Right atrium auricular region (tissue), 2 donors: ENCODE data around the gene CMTM7. TPM values are rescaled to one million over a fixed set of nuclear protein-coding genes. Genes with fewer than 3 reads are reported as not detected.
A peak's percentile ranks its signal among the peaks of the same experiment; 100 is the strongest.

Experiments used
- DNase-seq: peaks from one replicate; pipeline ENCODE4 v3.0.0-alpha.2; 2019; ENCODE audit warnings: low spot score
- H3K27ac ChIP-seq, 2 donors: fragments of 200-600 bp; sonication (generic); 1 replicate in 1 of 2; 2 replicates in 1 of 2; pipeline ENCODE4 v1.5.1; 2016 to 2019
- H3K27me3 ChIP-seq, 2 donors: fragments of 200-600 bp; sonication (generic); one replicate each; pipeline versions ENCODE4 v1.5.1 to v1.6.0; 2017 to 2019
- H3K36me3 ChIP-seq: fragments of 200-600 bp; sonication (generic); one replicate; pipeline ENCODE4 v1.5.1; 2016
- H3K4me1 ChIP-seq, 2 donors: fragments of 200-600 bp; sonication (generic); one replicate each; pipeline versions ENCODE4 v1.5.1 to v1.6.0; 2017 to 2019
- H3K4me3 ChIP-seq, 2 donors: fragments of 200-600 bp; sonication (generic); 1 replicate in 1 of 2; 2 replicates in 1 of 2; pipeline ENCODE4 v1.5.1; 2017 to 2019; ENCODE audit warnings: mild to moderate bottlenecking in 1 of 2, moderate library complexity in 1 of 2
- H3K9me3 ChIP-seq, 2 donors: fragments of 200-600 bp; sonication (generic); one replicate each; pipeline ENCODE4 v1.5.1; 2019
- CTCF ChIP-seq, 2 donors: fragments of 200-600 bp; sonication (generic); IDR thresholded peaks; one replicate each; pipeline ENCODE4 v1.5.1; 2019; ENCODE audit warnings: antibody characterized with exemption in 2 of 2
- total RNA-seq, 2 donors: library from RNA; depleted of rRNA; stranded (reverse); fragments of >200 nt; gene quantifications; one replicate each; pipeline ENCODE4 v1.1.0, GENCODE V29; 2016

CMTM7 gene
- total RNA-seq, 2 donors from 2014 or later, result 8.2 to 10.5 TPM

GRCh38 chr3:32374788-32375595 is 16.7 kb upstream of the CMTM7 start:
- peak; percentile 79 for DNase-seq

GRCh38 chr3:32375596-32375930 is 16.1 kb upstream of the CMTM7 start:
- no peak for TF ChIP-seq CTCF (IDR thresholded peaks at IDR 0.05)
- Histone ChIP-seq H3K27me3 (no peaks in the 10 kb centered on the region), H3K27ac (no peak overlapping the region), H3K36me3 (no peaks in the 10 kb centered on the region), H3K9me3 (no peaks in the 10 kb centered on the region), H3K4me1 (no peaks in the 10 kb centered on the region), H3K4me3 (no peak overlapping the region)
- no peak for DNase-seq

More at GRCh38 chr3:32374788-32375595, 16.7 kb upstream of the CMTM7 start:
- TF ChIP-seq CTCF (IDR thresholded peaks at IDR 0.05), result peak; percentile 28 to 79
- Histone ChIP-seq H3K9me3 (no peaks in the 10 kb centered on the region), H3K36me3 (no peaks in the 10 kb centered on the region), H3K27me3 (no peaks in the 10 kb centered on the region), H3K4me3 (no peak overlapping the region), H3K27ac (no peak overlapping the region), H3K4me1 (no peaks in the 10 kb centered on the region)

GRCh38 chr3:32376115-32376514 is 15.5 kb upstream of the CMTM7 start:
- no peaks in the 10 kb centered on the region for H3K27me3 ChIP-seq
- H3K27ac ChIP-seq, result no peak overlapping the region
- no peak for DNase-seq
- H3K36me3 ChIP-seq, result no peaks in the 10 kb centered on the region
- no peaks in the 10 kb centered on the region for H3K4me1 ChIP-seq
- no peak for TF ChIP-seq CTCF (IDR thresholded peaks at IDR 0.05)
- H3K4me3 ChIP-seq, result no peak overlapping the region
- no peaks in the 10 kb centered on the region for H3K9me3 ChIP-seq

- H3K27ac ChIP-seq, result no peak overlapping the region
- no peak overlapping the region for H3K4me3 ChIP-seq
- no peaks in the 10 kb centered on the region for H3K36me3 ChIP-seq
- DNase-seq, result no peak
- no peaks in the 10 kb centered on the region for H3K4me1 ChIP-seq
- TF ChIP-seq CTCF (IDR thresholded peaks at IDR 0.05), result no peak
- no peaks in the 10 kb centered on the region for H3K27me3 ChIP-seq
- no peaks in the 10 kb centered on the region for H3K9me3 ChIP-seq
Observed at GRCh38 chr3:32379831-32380500, 11.7 kb upstream of the CMTM7 start.

GRCh38 chr3:32381922-32382321 is 9.7 kb upstream of the CMTM7 start:
- Histone ChIP-seq H3K4me3 (no peak overlapping the region), H3K4me1 (no peaks in the 10 kb centered on the region), H3K36me3 (no peaks in the 10 kb centered on the region), H3K27ac (no peak overlapping the region), H3K27me3 (no peaks in the 10 kb centered on the region), H3K9me3 (no peaks in the 10 kb centered on the region)
- no peak for TF ChIP-seq CTCF (IDR thresholded peaks at IDR 0.05)
- DNase-seq, result no peak
